ENCODE results near the gene ZIM2. TPM values are rescaled to one million over a fixed set of nuclear protein-coding genes. Genes with fewer than 3 reads are reported as not detected.

The ZIM2 gene
- total and polyA plus RNA-seq, 10 of the 15 experiments (the other 5 are each of a cell fraction or from before 2014, with no cell fraction given), result not detected

- TF ChIP-seq BCL3 (IDR thresholded peaks at IDR 0.05; ENCODE audit: borderline replicate concordance, insufficient read depth, low read depth, low read length, poor library complexity, severe bottlenecking), result no peak
- TF ChIP-seq SUZ12 (IDR thresholded peaks at IDR 0.05; ENCODE audit: unreplicated experiment), result no peak
- no peak for TF ChIP-seq ZBTB4 (CRISPR knock-in tag; IDR thresholded peaks at IDR 0.05)
- no peak for TF ChIP-seq POLR2A (IDR thresholded peaks at IDR 0.05; ENCODE audit: low read depth, low read length)
- TF ChIP-seq EED (IDR thresholded peaks at IDR 0.05; ENCODE audit: low read depth), result no peak
- TF ChIP-seq TARDBP (IDR thresholded peaks at IDR 0.05; ENCODE audit: borderline replicate concordance), result no peak
- no peak for TF ChIP-seq CBFB (IDR thresholded peaks at IDR 0.05; ENCODE audit: low read depth)
Observed at GRCh38 chr19:56727677-56728076, 112.8 kb downstream of the ZIM2 start (continued).

- Histone ChIP-seq H4K20me1 (ENCODE audit: control insufficient read depth, insufficient read depth) (no peaks in the 10 kb centered on the region), H3K9me3 (replicated peaks; ENCODE audit: control insufficient read depth, insufficient read depth, low read length) (no peaks in the 10 kb centered on the region; the same call in 2 of the 3 replicates), H3K9ac (ENCODE audit: control insufficient read depth, insufficient read depth, low read length) (no peak overlapping the region), H3K27ac (ENCODE audit: control insufficient read depth, insufficient read depth) (no peak overlapping the region), H3K36me3 (ENCODE audit: control insufficient read depth in 2 of 2, insufficient read depth in 2 of 2, low read length in 1 of 2) (no peaks in the 10 kb centered on the region), H3K79me2 (ENCODE audit: control insufficient read depth, insufficient read depth, low read length) (no peaks in the 10 kb centered on the region), H3K4me1 (ENCODE audit: control insufficient read depth, insufficient read depth, low read length) (no peaks in the 10 kb centered on the region), H3K27me3 (replicated peaks in 1 of 2; ENCODE audit: control insufficient read depth in 2 of 2, insufficient read depth in 2 of 2, low read length in 1 of 2) (no peaks in the 10 kb centered on the region), H3K4me2 (ENCODE audit: control insufficient read depth, insufficient read depth) (no peak overlapping the region), H2AFZ (ENCODE audit: control insufficient read depth, low read depth, low read length) (no peak overlapping the region), H3K4me3 (no peak overlapping the region)
- POLR2A ChIA-PET, result no interaction called here
- ATAC-seq (no peak), DNase-seq (ENCODE audit: low read depth, low spot score) (no peak), FAIRE-seq (no peak)
- BruUV-seq (replicated peaks), result no TSS peak
- 27% methylated on average over 9 of the region's 9 CpGs for WGBS (ENCODE audit: insufficient coverage, insufficient replicate concordance, low lambda C conversion rate, missing lambda C conversion rate)
- peak in 1 of 3 experiments; percentile 5; a peak in 1 of 6 replicates for TF ChIP-seq CTCF (IDR thresholded peaks at IDR 0.05 in 2 of 3, conservative IDR thresholded peaks at IDR 0.05 in 1 of 3; ENCODE audit: control insufficient read depth in 2 of 3, extremely low read depth in 1 of 3, insufficient read depth in 1 of 3, low read depth in 3 of 3, low read length in 3 of 3)
- no peak for TF ChIP-seq BHLHE40 (IDR thresholded peaks at IDR 0.05; ENCODE audit: borderline replicate concordance in 1 of 2, low read depth in 2 of 2, low read length in 1 of 2)
- intact Hi-C loops (cut with micrococcal nuclease; ENCODE audit: unreplicated experiment), result no loop called here
- in situ Hi-C loops (cut with MboI), result no loop called here
- RAD21 ChIA-PET (ENCODE audit: unreplicated experiment), result no interaction called here
- CTCF ChIA-PET, result no interaction called here
- SMC1A ChIA-PET (ENCODE audit: uncharacterized antibody, unreplicated experiment), result no interaction called here
Observed at GRCh38 chr19:56725829-56726424, 114.6 kb downstream of the ZIM2 start.
